H1 (cell line): ENCODE data around the gene SNX6. TPM values are rescaled to one million over a fixed set of nuclear protein-coding genes. Genes with fewer than 3 reads are reported as not detected.
"Not testable (repeated sequence)": the region's sequence is repeated elsewhere in the genome, so short reads cannot be mapped to it uniquely, and the experiment has no call there.

Source experiments
- CTCF ChIA-PET: fragments of 300-600 bp; sonication (Branson Sonifier 250); formaldehyde crosslinking; loops from one replicate; lab custom pipeline; 2021; ENCODE audit not compliant: partially characterized antibody; lab: Charles Lee
- POLR2A ChIA-PET: fragments of 300-600 bp; sonication (Branson Sonifier 250); formaldehyde crosslinking; loops from one replicate; lab custom pipeline; 2021; ENCODE audit warnings: inconsistent platforms; ENCODE audit not compliant: partially characterized antibody; lab: Charles Lee
- DNase-seq, 2 experiments: peaks; one replicate each; pipeline versions ENCODE4 v3.0.0 to v3.0.0-alpha.2; 2010 to 2022; ENCODE audit warnings: low spot score in 2 of 2, low read depth in 1 of 2, mixed read lengths in 1 of 2
- FAIRE-seq: peaks from 2 replicates; lab custom pipeline; 2011; peaks lifted over from hg19 to GRCh38; lab: Jason Lieb, UNC
- H2AFZ ChIP-seq: 2 replicates; pipeline ENCODE4 v1.8.1; 2012; ENCODE audit warnings: low read length, inconsistent platforms
- H2AK5ac ChIP-seq: 2 replicates; pipeline ENCODE4 v1.6.1; 2013; ENCODE audit warnings: low read depth, low read length
- H2BK120ac ChIP-seq: replicated peaks from 2 replicates; pipeline ENCODE3; 2013; ENCODE audit warnings: low read depth, low read length, inconsistent platforms
- H2BK12ac ChIP-seq: 2 replicates; pipeline ENCODE4 v1.6.1; 2013; ENCODE audit warnings: low read depth, low read length
- H2BK15ac ChIP-seq: 2 replicates; pipeline ENCODE4 v1.6.1; 2013; ENCODE audit warnings: low read length
- H2BK20ac ChIP-seq: 2 replicates; pipeline ENCODE4 v1.6.1; 2013; ENCODE audit warnings: low read length
- H2BK5ac ChIP-seq: 2 replicates; pipeline ENCODE4 v1.6.1; 2013; ENCODE audit warnings: low read depth, low read length
- H3K14ac ChIP-seq: 2 replicates; pipeline ENCODE4 v1.6.1; 2013; ENCODE audit warnings: inconsistent platforms; ENCODE audit not compliant: insufficient read length
- H3K18ac ChIP-seq: 2 replicates; pipeline ENCODE4 v1.6.1; 2013; ENCODE audit warnings: low read length; ENCODE audit errors: extremely low read depth
- H3K23ac ChIP-seq: 2 replicates; pipeline ENCODE4 v1.6.1; 2013; ENCODE audit warnings: inconsistent platforms; ENCODE audit not compliant: insufficient read length
- H3K23me2 ChIP-seq: 2 replicates; pipeline ENCODE4 v1.6.1; 2013; ENCODE audit warnings: low read depth, low read length
- H3K27ac ChIP-seq: 2 replicates; pipeline ENCODE4 v1.6.1; 2011; ENCODE audit warnings: low read depth, low read length, inconsistent platforms
- H3K27me3 ChIP-seq, 4 experiments: replicated peaks in 1 of 4; 1 replicate in 1 of 4; 2 replicates in 3 of 4; pipeline versions ENCODE4 v1.6.1 to v1.8.1; 2011 to 2013; ENCODE audit warnings: low read length in 3 of 4, mild to moderate bottlenecking in 3 of 4, inconsistent platforms in 2 of 4, mixed read lengths in 2 of 4, moderate library complexity in 1 of 4; ENCODE audit not compliant: control insufficient read depth in 3 of 4, insufficient read depth in 3 of 4; ENCODE audit errors: extremely low read depth in 1 of 4
- H3K36me3 ChIP-seq, 4 experiments: 2 replicates each; pipeline versions ENCODE4 v1.6.1 to v1.8.1; 2011 to 2013; ENCODE audit warnings: mild to moderate bottlenecking in 4 of 4, low read length in 3 of 4, moderate library complexity in 2 of 4, control low read depth in 1 of 4, inconsistent platforms in 1 of 4; ENCODE audit not compliant: insufficient read depth in 4 of 4, control insufficient read depth in 2 of 4
- H3K4ac ChIP-seq: replicated peaks from 2 replicates; pipeline ENCODE3; 2013; ENCODE audit warnings: low read length, low read depth, mixed read lengths, inconsistent platforms; ENCODE audit not compliant: insufficient read length
- H3K4me1 ChIP-seq, 4 experiments: replicated peaks in 1 of 4; 1 replicate in 1 of 4; 2 replicates in 3 of 4; pipeline versions ENCODE4 v1.6.1 to v1.8.1; 2011 to 2013; ENCODE audit warnings: low read length in 3 of 4, inconsistent platforms in 2 of 4, mixed read lengths in 1 of 4; ENCODE audit not compliant: insufficient read depth in 4 of 4, control insufficient read depth in 3 of 4
- H3K4me2 ChIP-seq, 2 experiments: 2 replicates each; pipeline versions ENCODE4 v1.6.1 to v1.8.1; 2011 to 2013; ENCODE audit warnings: low read depth in 2 of 2, low read length in 2 of 2, control low read depth in 1 of 2, inconsistent platforms in 1 of 2, mild to moderate bottlenecking in 1 of 2; ENCODE audit not compliant: insufficient read depth in 1 of 2
- H3K4me3 ChIP-seq, 4 experiments: fragments of 200-600, 300-600 bp in 1 of 4; sonication (generic), shearing (Covaris generic), sonication (Bioruptor Twin) in 1 of 4; 2 replicates each; pipeline versions ENCODE4 v1.5.1 to v1.8.1; 2011 to 2016; ENCODE audit warnings: low read length in 4 of 4, low read depth in 3 of 4, control low read depth in 2 of 4, inconsistent platforms in 2 of 4, mild to moderate bottlenecking in 2 of 4, mixed read lengths in 1 of 4, moderate library complexity in 1 of 4; ENCODE audit not compliant: insufficient read depth in 2 of 4; ENCODE audit errors: extremely low read depth in 1 of 4
- H3K56ac ChIP-seq: replicated peaks from 2 replicates; pipeline ENCODE3; 2013; ENCODE audit warnings: low read depth, mild to moderate bottlenecking, mixed read lengths, low read length, inconsistent platforms; ENCODE audit not compliant: insufficient read length
- H3K79me1 ChIP-seq: 2 replicates; pipeline ENCODE4 v1.6.1; 2013; ENCODE audit warnings: low read depth, low read length, control low read depth
- H3K79me2 ChIP-seq, 2 experiments: 2 replicates each; pipeline versions ENCODE4 v1.6.1 to v1.8.1; 2012 to 2013; ENCODE audit warnings: low read length in 2 of 2, mild to moderate bottlenecking in 2 of 2, inconsistent platforms in 1 of 2; ENCODE audit not compliant: insufficient read depth in 2 of 2, control insufficient read depth in 1 of 2
- H3K9ac ChIP-seq, 4 experiments: replicated peaks in 1 of 4; 1 replicate in 1 of 4; 2 replicates in 3 of 4; pipeline versions ENCODE4 v1.6.1 to v1.8.1; 2011 to 2013; ENCODE audit warnings: low read depth in 3 of 4, low read length in 3 of 4, control low read depth in 2 of 4, mild to moderate bottlenecking in 2 of 4, moderate library complexity in 2 of 4, inconsistent platforms in 1 of 4; ENCODE audit errors: extremely low read depth in 1 of 4
- H3K9me3 ChIP-seq, 2 experiments: 2 replicates each; pipeline versions ENCODE4 v1.6.1 to v1.8.1; 2012 to 2013; ENCODE audit warnings: mild to moderate bottlenecking in 2 of 2, moderate library complexity in 2 of 2, control low read depth in 1 of 2, inconsistent platforms in 1 of 2, low read depth in 1 of 2, low read length in 1 of 2, mixed read lengths in 1 of 2; ENCODE audit not compliant: insufficient read depth in 2 of 2
- H4K20me1 ChIP-seq, 2 experiments: replicated peaks in 1 of 2; 2 replicates each; pipeline versions ENCODE3 to v1.8.1; 2011 to 2013; ENCODE audit warnings: inconsistent platforms in 2 of 2, low read length in 2 of 2, mild to moderate bottlenecking in 1 of 2; ENCODE audit not compliant: insufficient read depth in 2 of 2, control insufficient read depth in 1 of 2
- H4K5ac ChIP-seq: 2 replicates; pipeline ENCODE4 v1.6.1; 2013; ENCODE audit warnings: low read length, low read depth, mixed read lengths, inconsistent platforms; ENCODE audit not compliant: insufficient read length
- H4K8ac ChIP-seq: 2 replicates; pipeline ENCODE4 v1.8.0; 2013; ENCODE audit warnings: mild to moderate bottlenecking, moderate library complexity, low read length, inconsistent platforms; ENCODE audit not compliant: insufficient read depth; ENCODE audit errors: extremely low read depth
- H4K91ac ChIP-seq: replicated peaks from 2 replicates; pipeline ENCODE3; 2013; ENCODE audit warnings: low read length, mixed read lengths, inconsistent platforms; ENCODE audit not compliant: insufficient read length
- WGBS, 2 experiments: shearing (Covaris generic) in 1 of 2; methylation state at CpG; one replicate each; pipeline versions ENCODE4 v1.1.6 to v1.1.7; 2013 to 2015; ENCODE audit warnings: low lambda C conversion rate in 2 of 2, mixed read lengths in 2 of 2, inconsistent platforms in 1 of 2, low coverage in 1 of 2, missing lambda C conversion rate in 1 of 2; ENCODE audit not compliant: insufficient replicate concordance in 2 of 2, insufficient coverage in 1 of 2, insufficient read length in 1 of 2; ENCODE audit errors: extremely low coverage in 1 of 2, missing lambda C conversion rate in 1 of 2; 5-methylcytosine and 5-hydroxymethylcytosine counted together
- polyA plus RNA-seq, 7 experiments: library from polyadenylated mRNA; depleted of rRNA in 3 of 7; stranded (reverse) in 5 of 7; unstranded in 2 of 7; fragments of >200 nt in 5 of 7; fragments of 200-250 nt in 2 of 7; gene quantifications; 1 replicate in 5 of 7; 2 replicates in 1 of 7; 4 replicates in 1 of 7; pipeline versions ENCODE4 v1.2.1 to v1.2.3, GENCODE V29; 2011 to 2013; ENCODE audit warnings: missing spikeins in 2 of 7, mixed read lengths in 2 of 7
- total RNA-seq: library from RNA; stranded (reverse); fragmentation: NEBNext Ultra II Directional; extraction: Animal tissue kit (Norgen Biotek cat#: 25700); gene quantifications from 2 replicates; pipeline ENCODE4 v1.2.1, GENCODE V29; 2021

The SNX6 gene
- total and polyA plus RNA-seq, 2 of the 8 experiments (the other 6 are each of a cell fraction or from before 2014, with no cell fraction given) = 53.4 to 71.1 TPM

DNA sequence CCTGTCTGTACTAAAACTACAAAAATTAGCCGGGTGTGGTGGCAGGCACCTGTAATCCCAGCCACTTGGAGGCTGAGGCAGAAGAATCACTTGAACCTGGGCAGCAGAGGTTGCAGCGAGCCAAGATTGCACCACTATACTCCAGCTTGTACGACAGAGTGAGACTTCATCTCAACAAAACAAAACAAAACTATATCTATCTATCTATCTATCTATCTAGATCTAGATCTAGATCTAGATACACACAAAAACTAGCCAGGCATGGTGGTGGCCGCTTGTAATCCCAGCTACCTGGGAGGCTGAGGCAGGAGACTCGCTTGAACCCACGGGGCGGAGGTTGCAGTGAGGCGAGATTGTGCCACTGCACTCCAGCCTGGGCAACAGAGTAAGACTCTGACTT is 105.7 kb downstream of the SNX6 start:
- H4K5ac ChIP-seq, H3K56ac ChIP-seq, H3K4ac ChIP-seq, H4K91ac ChIP-seq, H2AK5ac ChIP-seq, H4K20me1 ChIP-seq, H2AFZ ChIP-seq, DNase-seq, H4K8ac ChIP-seq, H3K9ac ChIP-seq, H2BK5ac ChIP-seq, H2BK12ac ChIP-seq, H3K18ac ChIP-seq, H3K79me2 ChIP-seq, H3K4me1 ChIP-seq, H2BK15ac ChIP-seq, H2BK120ac ChIP-seq, H3K14ac ChIP-seq, H3K9me3 ChIP-seq, H2BK20ac ChIP-seq, H3K4me3 ChIP-seq, H3K27ac ChIP-seq, H3K23ac ChIP-seq, H3K4me2 ChIP-seq, H3K79me1 ChIP-seq, POLR2A ChIA-PET, H3K27me3 ChIP-seq, H3K23me2 ChIP-seq, FAIRE-seq: not testable (repeated sequence)
- WGBS, 2 experiments = 89% methylated on average over 8 of the region's 8 CpGs; no CpG with 5 or more reads in 1 of the 2 experiments
- CTCF ChIA-PET = interaction anchor here (0.6 kb wide), 1 partner anchor 31 kb away, joined by 3 read pairs; no protein-coding TSS in a partner anchor
- peaks cover 8 to 50% (median 36%) of the 10 kb centered on the region in 4 experiments; a peak in 7 of 8 replicates for H3K36me3 ChIP-seq
